KBM-7 (cell line): ENCODE measurements around the gene OPCML.
A peak's percentile ranks its signal among the peaks of the same experiment; 100 is the strongest.

Source experiments
- DNase-seq: peaks from one replicate; pipeline ENCODE4 v3.0.0-alpha.2; 2015
- in situ Hi-C: fragments of 300-500 bp; cut with MboI; formaldehyde crosslinking; loops from 2 replicates; pipeline ENCODE4 v1.14.3; 2020; ENCODE audit warnings: low sequenced_read_pairs, low pct_unique_long_range_greater_than_20kb, mixed read lengths

Gene OPCML

GRCh38 chr11:132632641-132633124 is 899.6 kb downstream of the OPCML start:
- in situ Hi-C loops: no loop called here
- no peak for DNase-seq

- in situ Hi-C loops: no loop called here
- no peak for DNase-seq
These were observed 900.3 kb downstream of the OPCML start for GRCh38 chr11:132631989-132632388.

- no peak for DNase-seq
- in situ Hi-C loops: no loop called here
These were observed 904.3 kb downstream of the OPCML start for GRCh38 chr11:132627981-132628380.

- DNase-seq: no peak
- in situ Hi-C loops: no loop called here
These were observed 905.9 kb downstream of the OPCML start for GRCh38 chr11:132626446-132626845.

GRCh38 chr11:132623511-132623910 is 908.8 kb downstream of the OPCML start:
- in situ Hi-C loops: no loop called here

GRCh38 chr11:132621976-132622580 is 910.2 kb downstream of the OPCML start:
- in situ Hi-C loops: no loop called here
- no peak for DNase-seq

More at GRCh38 chr11:132623511-132623910, 908.8 kb downstream of the OPCML start:
- DNase-seq: no peak

GRCh38 chr11:132620423-132620822 is 911.9 kb downstream of the OPCML start:
- DNase-seq: peak; percentile 3
- in situ Hi-C loops: no loop called here

- in situ Hi-C loops: no loop called here
- DNase-seq: no peak
These were observed 921.5 kb downstream of the OPCML start for GRCh38 chr11:132610791-132611190.

GRCh38 chr11:132610216-132610615 is 922.1 kb downstream of the OPCML start:
- in situ Hi-C loops: no loop called here
- DNase-seq: no peak

GRCh38 chr11:132607575-132607974 is 924.7 kb downstream of the OPCML start:
- in situ Hi-C loops: no loop called here
- DNase-seq: no peak

- DNase-seq: no peak
- in situ Hi-C loops: no loop called here
These were observed 926.3 kb downstream of the OPCML start for GRCh38 chr11:132605825-132606570.

- DNase-seq: no peak
- in situ Hi-C loops: no loop called here
These were observed 927.9 kb downstream of the OPCML start for GRCh38 chr11:132604431-132604830.

- in situ Hi-C loops: no loop called here
- no peak for DNase-seq
These were observed 930.4 kb downstream of the OPCML start for GRCh38 chr11:132601875-132602274.

GRCh38 chr11:132595711-132596134 is 936.6 kb downstream of the OPCML start:
- no peak for DNase-seq
- in situ Hi-C loops: no loop called here

GRCh38 chr11:132595246-132595645 is 937.1 kb downstream of the OPCML start:
- DNase-seq: no peak
- in situ Hi-C loops: no loop called here

- in situ Hi-C loops: no loop called here
- no peak for DNase-seq
These were observed 941.3 kb downstream of the OPCML start for GRCh38 chr11:132590986-132591385.

- in situ Hi-C loops: no loop called here
- no peak for DNase-seq
These were observed 941.7 kb downstream of the OPCML start for GRCh38 chr11:132590554-132590953.

- DNase-seq: no peak
- in situ Hi-C loops: no loop called here
These were observed 942.5 kb downstream of the OPCML start for GRCh38 chr11:132589791-132590190.

GRCh38 chr11:132588366-132588765 is 943.9 kb downstream of the OPCML start:
- in situ Hi-C loops: no loop called here
- DNase-seq: no peak

GRCh38 chr11:132587716-132588115 is 944.6 kb downstream of the OPCML start:
- no peak for DNase-seq
- in situ Hi-C loops: no loop called here

GRCh38 chr11:132586801-132587200 is 945.5 kb downstream of the OPCML start:
- in situ Hi-C loops: no loop called here
- DNase-seq: no peak
